Measurements from ENCODE around the gene ACOX1. TPM values are rescaled to one million over a fixed set of nuclear protein-coding genes. Genes with fewer than 3 reads are reported as not detected.

Gene ACOX1
- total and polyA plus RNA-seq, 2 of the 13 experiments (the other 11 are each of a cell fraction or from before 2014, with no cell fraction given), result 86.4 to 120 TPM

- no peak for TF ChIP-seq MBD4 (IDR thresholded peaks at IDR 0.05; ENCODE audit: borderline replicate concordance, low read length)
- peak; percentile 74 for TF ChIP-seq ZBTB20 (CRISPR knock-in tag; IDR thresholded peaks at IDR 0.05; ENCODE audit: borderline replicate concordance, low read depth)
- TF ChIP-seq TFE3 (CRISPR knock-in tag; IDR thresholded peaks at IDR 0.05), result peak; percentile 71; the same call in 1 of the 2 replicates
- peak; percentile 86; the same call in 1 of the 2 replicates for TF ChIP-seq KAT7 (CRISPR knock-in tag; IDR thresholded peaks at IDR 0.05; ENCODE audit: borderline replicate concordance)
- no peak for TF ChIP-seq MLLT10 (CRISPR knock-in tag; IDR thresholded peaks at IDR 0.05)
- TF ChIP-seq ZFP90 (CRISPR knock-in tag; IDR thresholded peaks at IDR 0.05; ENCODE audit: borderline replicate concordance), result peak; percentile 86; the same call in 1 of the 2 replicates
- TF ChIP-seq PRDM4 (CRISPR knock-in tag; IDR thresholded peaks at IDR 0.05; ENCODE audit: borderline replicate concordance), result no peak
- no peak for TF ChIP-seq CEBPB (IDR thresholded peaks at IDR 0.05; ENCODE audit: borderline replicate concordance, low read depth, low read length)
- peak; percentile 82 for TF ChIP-seq HNF1B (CRISPR knock-in tag; IDR thresholded peaks at IDR 0.05)
- peak; percentile 89 for TF ChIP-seq DR1 (CRISPR knock-in tag; IDR thresholded peaks at IDR 0.05)
- no peak; the same call in 1 of the 2 replicates for TF ChIP-seq SNAPC5 (CRISPR knock-in tag; IDR thresholded peaks at IDR 0.05; ENCODE audit: borderline replicate concordance)
- peak; percentile 74; the same call in 1 of the 2 replicates for TF ChIP-seq ZNF318 (CRISPR knock-in tag; IDR thresholded peaks at IDR 0.05)
- peak; percentile 56; the same call in 1 of the 2 replicates for TF ChIP-seq ZSCAN25 (CRISPR knock-in tag; IDR thresholded peaks at IDR 0.05)
- peak; percentile 49; the same call in 1 of the 2 replicates for TF ChIP-seq ZMYM3 (CRISPR knock-in tag; IDR thresholded peaks at IDR 0.05)
Observed at GRCh38 chr17:75940727-75941441, 38.1 kb downstream of the ACOX1 start, which contains the start of gene FBF1 (continued).
